ENCODE data around the gene NHSL2.
"Not testable (repeated sequence)": the region's sequence is repeated elsewhere in the genome, so short reads cannot be mapped to it uniquely, and the experiment has no call there.

Gene NHSL2

DNA sequence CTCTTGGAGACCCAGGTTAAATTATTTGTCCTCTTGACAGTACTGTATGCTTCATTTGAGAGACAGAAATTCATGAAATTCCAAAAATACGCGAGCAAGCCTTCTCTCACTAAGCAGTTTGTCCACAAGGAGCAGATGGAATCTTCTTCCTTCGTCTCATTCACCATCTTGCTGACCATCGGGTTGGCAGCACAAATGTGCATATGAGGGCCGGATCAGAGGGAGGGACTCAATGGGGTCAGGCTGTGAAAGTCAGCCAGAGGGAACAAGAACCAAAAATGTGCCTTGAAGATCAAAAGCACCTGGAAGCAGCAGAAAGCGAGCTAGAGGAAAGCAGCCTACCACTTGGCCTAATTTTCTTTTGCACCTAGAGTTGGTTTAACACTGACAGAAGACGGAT lies 16.4 kb downstream of the NHSL2 start:
- no peak for DNase-seq

GRCh38 chrX:71928856-71929255 lies 18.2 kb downstream of the NHSL2 start:
- no peak for DNase-seq

DNA sequence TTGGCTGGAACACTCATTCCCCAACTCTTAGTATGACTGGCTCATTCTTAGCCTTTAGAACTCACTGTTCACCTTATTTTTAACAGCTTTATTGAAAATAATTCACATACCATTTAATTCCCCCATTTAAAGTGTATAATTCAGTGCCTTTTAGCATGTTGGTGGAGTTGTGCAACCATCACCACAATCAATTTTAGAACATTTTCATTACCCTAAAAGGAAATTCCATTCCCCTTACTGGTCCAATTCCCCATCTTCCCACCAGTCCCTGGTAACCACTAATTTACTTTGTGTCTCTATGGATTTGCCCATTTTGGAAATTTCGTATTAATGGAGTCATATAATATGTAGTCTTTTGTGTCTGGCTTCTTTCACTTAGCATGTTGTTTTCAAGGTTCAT lies 19.7 kb downstream of the NHSL2 start:
- peak; percentile 80 for DNase-seq

DNA sequence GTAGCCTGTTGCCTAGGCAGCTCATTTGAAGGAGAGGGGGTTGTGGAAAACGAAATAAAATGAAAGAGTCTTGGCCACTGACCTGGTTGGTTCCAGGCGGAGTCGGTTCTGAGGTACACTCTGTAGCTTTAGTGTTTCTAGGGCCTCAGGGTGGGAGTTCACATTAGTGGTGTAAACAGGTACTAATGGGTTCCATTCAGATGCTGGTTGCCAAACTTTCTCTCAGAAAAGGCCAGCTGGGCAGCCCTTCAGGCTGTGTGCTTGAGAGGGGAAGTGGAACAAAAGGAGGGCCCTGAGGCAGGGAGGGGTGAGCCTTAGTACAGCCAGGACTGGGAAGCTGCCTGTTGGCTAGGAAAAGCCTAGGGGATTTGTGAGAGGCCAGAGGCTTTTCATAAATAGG lies 24.8 kb downstream of the NHSL2 start:
- no peak for DNase-seq

- no peak for DNase-seq
Measured at GRCh38 chrX:71936632-71937031, 26.0 kb downstream of the NHSL2 start.

DNA sequence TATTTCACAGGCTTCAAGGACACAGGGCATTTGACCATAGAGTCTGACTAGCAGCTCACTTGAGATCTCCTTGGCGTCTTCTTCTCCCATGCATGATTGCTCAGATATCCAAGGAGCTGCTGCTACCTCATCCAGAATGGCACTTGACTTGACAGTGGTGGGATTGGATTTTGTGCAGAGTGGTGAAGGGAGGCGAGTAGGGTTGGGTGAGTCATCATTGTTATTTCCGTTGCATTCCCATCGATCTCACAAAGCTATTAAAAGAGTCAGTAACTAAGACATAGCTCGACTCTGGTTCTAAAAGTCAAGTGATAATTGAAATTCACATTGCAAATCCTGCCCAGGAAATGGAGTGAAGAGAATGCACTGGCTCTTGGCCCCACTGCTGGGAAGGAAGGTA lies 27.7 kb downstream of the NHSL2 start:
- peak; percentile 24 for DNase-seq

GRCh38 chrX:71941145-71941544 lies 30.5 kb downstream of the NHSL2 start:
- peak; percentile 26 for DNase-seq

DNA sequence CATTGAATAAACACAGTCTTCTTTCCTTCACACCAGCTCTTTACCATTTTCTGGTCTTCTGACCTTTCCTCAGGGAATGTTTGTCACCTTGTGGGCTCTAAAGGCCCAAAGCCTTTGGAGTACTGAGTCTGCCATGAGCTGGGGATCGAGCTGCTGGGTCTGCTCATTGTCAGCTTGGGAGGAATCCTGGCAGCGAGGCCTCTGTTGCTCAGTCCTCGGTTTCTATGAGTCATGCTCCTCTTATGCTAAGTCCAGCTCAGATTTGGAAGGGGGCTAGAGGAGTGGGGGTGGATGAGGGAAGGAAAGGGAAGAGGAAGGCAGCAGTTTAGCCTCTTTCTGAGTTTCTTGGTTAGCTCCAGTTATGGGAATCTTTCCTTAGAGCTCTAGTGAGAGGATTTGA lies 31.1 kb downstream of the NHSL2 start:
- peak; percentile 85 for DNase-seq

- DNase-seq = no peak
Measured at GRCh38 chrX:71944369-71944768, 33.7 kb downstream of the NHSL2 start.

DNA sequence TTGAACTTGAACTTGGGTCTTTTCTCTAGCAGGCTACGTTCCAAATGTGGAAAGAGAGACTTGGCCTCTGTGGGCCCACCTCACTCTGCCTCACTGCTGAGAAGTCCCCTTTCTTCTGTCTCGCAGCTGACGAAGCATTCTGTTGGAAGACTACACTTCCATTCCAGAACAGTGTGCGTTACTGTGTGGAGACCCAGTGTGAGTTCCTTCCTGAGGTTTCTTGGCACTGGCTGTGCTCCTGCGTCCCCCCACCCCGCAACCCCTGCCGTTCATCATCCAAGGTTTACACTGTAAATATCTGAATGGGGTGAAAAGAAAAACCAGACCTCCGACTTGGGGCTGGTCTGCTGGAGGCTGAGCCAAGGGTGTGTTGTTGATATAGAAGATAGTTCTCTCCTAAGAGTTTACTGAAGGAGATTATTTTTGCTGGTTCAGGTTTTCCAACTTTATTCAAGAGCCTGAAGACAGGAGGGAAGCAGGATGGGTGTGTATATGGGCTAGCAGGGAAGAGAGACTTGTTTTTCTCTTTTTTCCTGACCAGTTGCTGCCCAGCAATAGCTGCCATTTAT lies 34.7 kb downstream of the NHSL2 start:
- DNase-seq = no peak

DNA sequence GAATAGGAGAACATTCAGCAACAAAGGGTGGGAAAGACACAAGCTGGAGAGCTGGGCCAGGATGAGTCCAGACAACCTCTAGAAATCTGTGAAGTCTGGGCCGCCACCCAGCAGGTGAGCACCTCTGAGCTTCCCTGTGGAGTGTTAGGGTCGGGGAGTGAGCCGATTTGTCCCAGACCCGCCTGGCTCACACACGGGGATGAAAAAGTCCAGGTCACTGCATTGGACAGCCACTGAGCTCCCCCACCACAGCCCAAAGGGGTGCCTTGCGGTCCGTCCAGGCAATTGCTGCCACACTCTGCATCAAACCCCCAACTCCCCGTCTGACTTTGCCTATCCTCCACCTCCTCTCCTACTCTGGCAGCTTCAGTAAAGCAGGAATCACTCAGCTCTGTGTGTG lies 38.7 kb downstream of the NHSL2 start:
- no peak for DNase-seq

GRCh38 chrX:71949844-71950445 lies 39.3 kb downstream of the NHSL2 start:
- no peak for DNase-seq

DNA sequence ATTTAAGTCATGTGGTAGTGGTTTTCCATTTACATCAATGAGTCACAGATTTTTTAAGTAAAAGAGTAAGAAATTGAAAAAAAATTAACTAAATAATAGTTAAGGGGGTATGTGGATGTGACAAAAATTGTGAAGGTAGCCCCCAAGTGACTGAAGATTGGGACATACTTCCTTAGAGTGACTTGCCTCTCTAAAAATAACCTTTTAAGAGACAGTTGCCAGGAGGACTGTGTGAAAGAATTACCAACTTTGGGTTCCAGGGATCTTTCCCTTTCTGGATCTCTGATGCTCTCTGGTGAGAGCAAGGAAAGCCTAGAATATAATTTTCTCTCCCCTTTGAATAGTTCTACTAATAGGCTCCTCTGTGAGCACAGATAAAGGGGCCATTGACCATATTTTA lies 42.7 kb downstream of the NHSL2 start:
- DNase-seq = no peak

GRCh38 chrX:71953946-71954345 lies 43.3 kb downstream of the NHSL2 start:
- peak; percentile 13 for DNase-seq

- no peak for DNase-seq
Measured at GRCh38 chrX:71954458-71954857, 43.8 kb downstream of the NHSL2 start.

GRCh38 chrX:71955530-71956120 lies 45.0 kb downstream of the NHSL2 start:
- DNase-seq = no peak

- no peak for DNase-seq
Measured at GRCh38 chrX:71958281-71958675, 47.6 kb downstream of the NHSL2 start.

DNA sequence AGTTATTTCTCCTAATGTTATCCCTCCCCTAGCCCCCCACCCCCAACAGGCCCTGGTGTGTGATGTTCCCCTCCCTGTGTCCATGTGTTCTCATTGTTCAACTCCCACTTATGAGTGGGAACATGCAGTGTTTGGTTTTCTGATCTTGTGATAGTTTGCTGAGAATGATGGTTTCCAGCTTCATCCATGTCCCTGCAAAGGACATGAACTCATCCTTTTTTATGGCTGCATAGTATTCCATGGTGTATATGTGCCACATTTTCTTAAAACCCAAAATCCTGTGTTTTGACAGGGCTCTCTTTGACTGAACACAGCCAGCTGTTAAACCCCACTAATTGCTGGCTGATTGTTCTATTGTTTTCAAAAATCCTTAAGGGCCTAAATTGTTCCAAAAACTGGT lies 53.5 kb downstream of the NHSL2 start:
- DNase-seq = not testable (repeated sequence)

- DNase-seq = no peak
Measured at GRCh38 chrX:71974916-71975315, 64.3 kb downstream of the NHSL2 start.

DNA sequence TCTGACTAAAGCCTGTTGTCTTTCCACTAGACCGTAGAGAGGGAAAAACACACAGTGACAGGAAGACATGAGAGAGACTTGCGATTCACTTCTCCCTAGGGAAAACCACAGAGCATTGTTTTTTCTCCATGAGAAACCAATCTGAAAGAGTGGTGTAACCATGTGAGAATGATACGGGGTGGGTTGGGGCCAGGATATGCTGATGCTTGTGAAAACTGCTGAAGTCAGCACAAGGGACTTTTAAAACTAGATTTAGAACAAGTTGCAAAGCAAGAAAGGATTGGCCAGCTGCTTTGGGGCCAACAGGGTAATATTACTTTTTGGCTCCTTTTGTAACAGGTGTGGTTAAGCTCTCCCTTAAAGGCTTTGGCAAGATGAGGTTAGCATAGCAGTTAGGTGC lies 66.1 kb downstream of the NHSL2 start:
- DNase-seq = peak; percentile 24

- DNase-seq = no peak
Measured at GRCh38 chrX:71978164-71978563, 67.5 kb downstream of the NHSL2 start.

- peak; percentile 69 for DNase-seq
Measured at GRCh38 chrX:71989768-71990426, 79.3 kb downstream of the NHSL2 start.

DNA sequence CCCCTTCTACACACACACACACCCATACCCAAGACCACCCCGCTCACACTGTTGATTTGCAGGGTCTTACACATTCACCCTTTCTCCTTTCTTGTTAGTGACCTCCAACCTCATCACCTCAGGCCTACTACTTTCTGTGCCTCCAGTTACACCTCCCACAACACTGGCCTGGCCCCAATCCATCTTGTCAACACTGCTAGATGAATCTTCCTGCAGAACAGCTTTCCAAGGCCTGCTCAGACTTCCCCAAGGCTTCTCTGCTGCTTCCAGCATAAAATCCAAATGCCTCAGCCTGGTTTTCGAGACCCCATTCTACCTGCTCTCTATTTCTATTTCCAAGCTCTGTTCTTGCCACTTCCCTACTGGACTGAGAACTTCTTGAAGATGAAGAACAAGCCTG lies 79.9 kb downstream of the NHSL2 start:
- DNase-seq = no peak

DNA sequence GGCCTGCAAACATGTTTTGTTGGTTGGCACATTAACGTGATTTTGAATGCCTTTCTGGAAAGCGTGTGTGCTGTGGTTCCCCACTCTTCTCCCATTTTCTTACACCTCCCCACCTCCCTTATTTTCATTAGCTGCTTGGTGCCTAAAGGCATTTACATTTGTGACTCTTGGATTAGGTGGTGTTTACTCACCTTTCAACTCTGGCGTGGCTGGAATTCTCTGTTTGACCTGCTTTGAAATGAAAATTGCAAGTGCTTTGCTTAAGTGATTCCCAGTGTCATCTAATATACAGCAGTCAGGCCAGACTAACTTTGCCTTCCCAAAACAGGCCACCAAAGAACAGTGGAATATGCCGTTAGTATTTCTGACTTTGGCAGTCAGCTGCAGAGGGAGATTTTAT lies 80.5 kb downstream of the NHSL2 start:
- DNase-seq = no peak
